Skin epidermis (tissue), 12 donors: Measurements from ENCODE around the gene TIMM17B.

Experiments
- H3K27ac ChIP-seq, 21 experiments: fragments of 200-600 bp; sonication (generic) in 11 of 21; one replicate each; pipeline ENCODE4 v1.5.0; 2020; ENCODE audit warnings: mild to moderate bottlenecking in 3 of 21, inconsistent platforms in 2 of 21, moderate library complexity in 2 of 21
- H3K4me3 ChIP-seq, 7 experiments: fragments of 200-600 bp; sonication (generic) in 2 of 7; one replicate each; pipeline ENCODE4 v1.5.0; 2020; ENCODE audit warnings: inconsistent platforms in 2 of 7, mild to moderate bottlenecking in 2 of 7, moderate library complexity in 1 of 7

The TIMM17B gene

DNA sequence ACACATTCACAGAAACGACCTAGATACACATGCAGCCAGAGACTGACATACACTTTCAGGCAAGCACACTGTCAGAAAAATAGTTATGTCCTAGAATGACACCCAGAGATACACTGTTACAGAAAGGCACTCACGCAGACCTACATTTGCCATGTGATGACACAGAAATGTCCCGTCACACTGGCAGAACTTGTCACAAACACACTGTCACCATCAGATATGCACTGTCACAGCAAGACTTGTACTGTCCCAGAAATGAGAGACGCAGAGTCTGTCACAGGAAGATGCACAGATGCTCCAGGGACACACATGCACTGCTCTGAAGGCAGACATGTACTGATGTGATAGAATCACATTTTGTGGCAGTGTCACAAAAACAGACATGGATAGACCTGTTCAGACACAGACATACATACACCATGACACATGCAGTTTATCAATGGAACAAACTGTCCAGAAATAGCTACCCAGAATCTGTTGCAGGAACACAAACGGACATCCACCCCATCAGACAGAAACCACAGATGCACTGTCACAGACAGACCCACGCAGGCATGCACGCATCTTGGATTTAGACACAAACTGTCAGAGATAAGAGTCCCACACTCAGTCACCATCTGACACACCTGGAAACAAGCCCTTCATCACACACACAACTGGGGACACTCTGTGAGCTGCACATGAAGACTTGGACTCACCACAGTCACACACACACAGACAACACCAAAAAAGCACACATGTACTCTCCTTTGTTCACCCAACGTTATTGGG is 22.6 kb upstream of the TIMM17B start:
- H3K27ac ChIP-seq: peak overlapping the region in 12 of 21 experiments; percentile 21 to 93 (median 80)

DNA sequence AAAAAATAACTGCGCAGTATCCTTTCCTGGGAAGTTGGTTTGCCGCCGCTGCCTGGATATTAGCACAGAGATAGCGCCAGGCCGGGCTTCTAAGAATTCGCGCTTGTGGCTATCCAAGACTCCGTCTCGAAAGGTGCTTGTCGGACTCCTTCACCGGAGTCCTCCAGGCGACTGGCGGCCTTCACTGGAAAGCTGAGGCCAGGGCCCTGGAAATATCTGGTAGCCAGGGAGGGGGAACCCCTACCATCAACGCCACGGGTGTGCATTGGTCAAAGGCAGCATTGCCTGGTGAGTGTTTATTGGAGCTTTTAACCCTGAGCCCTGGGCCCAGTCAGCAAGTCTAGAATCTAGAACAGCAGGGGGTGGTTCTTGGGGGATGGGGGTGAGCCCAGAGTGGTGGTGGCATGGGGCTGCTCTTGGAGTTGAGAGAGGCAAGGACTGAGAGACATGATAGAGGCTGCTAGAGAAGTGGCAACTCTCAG is 21.8 kb upstream of the TIMM17B start:
- peak overlapping the region; percentile 28 to 64 (median 56) for H3K4me3 ChIP-seq

More for the DNA sequence above, 22.6 kb upstream of the TIMM17B start:
- peak overlapping the region in 4 of 7 experiments; percentile 28 to 64 (median 55) for H3K4me3 ChIP-seq

DNA sequence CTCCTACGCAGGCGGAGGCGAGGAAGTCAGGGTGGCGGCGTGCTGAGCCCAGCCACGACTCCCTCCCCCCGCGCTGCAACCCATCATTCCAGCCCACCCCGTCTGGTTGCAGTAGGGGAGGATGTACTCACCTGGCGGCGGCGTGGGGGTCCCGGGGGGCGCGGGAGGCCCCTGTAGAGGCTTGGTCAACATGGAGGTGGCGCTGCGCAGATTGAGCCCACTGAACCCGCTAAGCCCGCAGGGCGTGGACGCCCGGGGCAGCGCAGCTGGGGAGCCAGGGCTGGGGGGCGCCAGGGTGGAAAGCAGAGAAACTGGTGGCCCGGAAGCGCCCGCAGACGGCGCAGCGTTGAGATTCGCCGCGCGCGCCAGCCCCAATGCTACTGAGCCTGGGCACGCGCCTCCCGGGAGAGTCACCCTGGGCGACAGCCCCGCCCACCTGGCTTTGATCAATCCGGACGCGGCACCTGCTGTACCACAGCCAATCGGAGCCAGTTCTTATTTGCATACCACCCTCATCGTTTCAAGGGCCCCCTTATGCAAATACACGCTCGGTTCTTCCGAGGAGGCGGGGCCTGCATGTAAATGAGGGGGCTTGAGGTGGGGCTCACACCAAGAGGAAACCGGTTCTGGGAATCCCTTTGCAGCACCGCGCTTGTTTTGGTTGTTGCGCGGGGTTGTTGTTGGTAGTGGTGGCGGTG is 21.2 kb upstream of the TIMM17B start, which contains the start of gene PIM2:
Gene PIM2 (minus strand): TSS at position 382 of the 698 bp plus-strand sequence. CDS start 190 bp downstream, at position 192.
- peak within 1 kb of the TSS; percentile 46 to 93 (median 80) for H3K27ac ChIP-seq
- H3K4me3 ChIP-seq: peak within 1 kb of the TSS; percentile 28 to 64 (median 56)

More for the DNA sequence above, 21.8 kb upstream of the TIMM17B start:
- H3K27ac ChIP-seq: peak overlapping the region in 16 of 21 experiments; percentile 21 to 93 (median 72)

DNA sequence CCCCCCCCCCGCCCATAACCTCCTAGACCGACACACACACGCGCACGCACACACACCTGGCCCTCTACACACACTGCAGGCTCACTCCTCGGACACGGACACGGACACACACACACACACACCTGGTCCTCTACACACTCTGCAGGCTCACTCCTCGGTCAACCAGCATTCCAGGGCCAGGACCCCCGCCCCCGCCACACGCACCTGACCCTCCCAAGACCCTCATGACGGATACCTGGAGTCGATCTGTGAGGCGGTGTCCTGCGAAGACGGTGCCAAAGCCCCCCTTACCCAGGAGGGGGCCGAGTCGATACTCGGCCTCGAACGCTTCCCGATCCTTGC is 20.7 kb upstream of the TIMM17B start:
- Histone ChIP-seq H3K4me3 (peak overlapping the region; percentile 28 to 64 (median 56)), H3K27ac (peak overlapping the region in 20 of 21 experiments; percentile 46 to 93 (median 80))

DNA sequence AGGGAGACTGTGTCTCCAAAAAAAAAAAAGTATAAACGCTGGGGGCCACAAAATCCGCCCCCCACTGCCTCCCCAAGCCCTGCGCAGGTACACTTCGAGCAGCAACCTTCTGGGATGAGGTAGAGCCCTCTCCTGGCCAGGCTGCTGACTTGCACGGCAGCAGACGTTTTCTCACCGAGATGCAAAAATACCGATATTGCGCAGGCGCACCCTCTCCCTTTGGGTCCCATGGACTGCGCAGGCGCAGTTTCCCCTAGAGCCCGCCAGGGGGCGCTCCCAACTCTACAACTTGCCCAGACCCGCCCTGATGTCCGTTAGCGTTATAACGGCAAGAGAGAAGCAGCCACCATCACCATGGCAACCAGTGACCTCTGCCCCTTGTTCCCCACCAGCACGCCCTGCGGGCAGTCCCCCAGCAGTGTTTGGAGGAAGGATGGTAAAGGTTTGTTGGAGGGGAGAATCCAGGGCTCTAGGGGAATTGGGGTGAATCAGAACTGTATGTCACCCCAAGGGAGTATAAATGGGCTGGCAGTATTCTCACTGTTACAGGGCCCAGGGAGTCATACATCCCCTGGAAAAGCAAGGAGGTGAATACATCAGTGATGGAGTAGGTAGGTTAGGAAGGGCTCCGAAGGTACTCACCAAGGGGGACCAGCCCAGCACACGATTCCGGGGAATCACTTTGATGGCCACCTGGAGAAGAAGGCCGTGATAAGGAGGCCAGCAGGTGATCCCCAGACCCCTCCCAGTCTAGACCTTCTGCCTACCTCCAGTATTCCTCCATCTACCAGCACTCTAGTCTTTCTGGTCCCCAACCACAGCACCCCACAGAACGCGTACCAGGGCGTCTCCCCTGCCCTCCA is 19.8 kb upstream of the TIMM17B start:
- peak overlapping the region in 12 of 21 experiments; percentile 52 to 93 (median 82) for H3K27ac ChIP-seq

DNA sequence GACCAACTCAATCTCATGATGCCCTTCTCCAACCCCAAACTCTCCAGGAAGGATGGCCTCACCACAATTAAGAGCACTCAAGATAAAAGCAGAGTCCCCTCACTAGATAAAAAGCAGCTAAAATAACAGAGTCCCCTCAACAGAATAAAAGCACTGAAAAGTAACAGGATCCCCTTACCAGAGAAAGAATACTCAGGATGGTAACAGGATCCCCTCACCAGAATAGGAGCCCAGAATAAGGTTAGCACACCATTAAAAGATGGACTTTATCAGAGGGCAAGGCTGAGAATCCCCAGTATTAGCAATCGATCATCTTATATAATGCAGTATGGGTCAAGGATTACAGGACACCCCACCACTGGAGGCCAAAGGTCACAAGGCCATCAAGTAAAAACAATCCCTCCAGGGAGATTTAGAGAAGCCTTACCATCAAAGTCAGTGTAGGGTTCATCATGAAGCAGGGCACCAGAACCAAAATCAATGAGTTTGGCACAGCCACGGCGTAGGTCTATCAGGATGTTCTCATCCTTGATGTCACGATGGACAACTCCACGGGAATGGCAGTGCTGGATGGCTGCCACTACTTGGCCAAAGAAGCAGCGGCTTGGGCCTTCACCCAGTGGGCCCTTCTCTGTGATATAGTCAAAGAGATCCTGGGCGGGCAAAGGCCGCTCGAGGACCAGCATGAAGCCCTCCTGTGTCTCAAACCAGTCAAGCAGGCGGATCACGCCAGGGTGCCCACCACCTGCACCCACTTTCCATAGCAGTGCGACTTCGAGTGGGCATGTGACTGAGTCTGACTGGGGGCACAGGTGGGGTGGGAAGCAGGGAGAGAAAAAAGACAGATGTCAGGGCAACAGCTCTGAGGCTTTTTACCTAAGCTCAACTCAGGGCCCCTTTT is 17.3 kb upstream of the TIMM17B start:
- H3K27ac ChIP-seq: peak overlapping the region in 1 of 21 experiments; percentile 11
- peak overlapping the region in 1 of 7 experiments; percentile 64 for H3K4me3 ChIP-seq

More for the DNA sequence above, 19.8 kb upstream of the TIMM17B start:
- H3K4me3 ChIP-seq: peak overlapping the region; percentile 28 to 64 (median 56)

DNA sequence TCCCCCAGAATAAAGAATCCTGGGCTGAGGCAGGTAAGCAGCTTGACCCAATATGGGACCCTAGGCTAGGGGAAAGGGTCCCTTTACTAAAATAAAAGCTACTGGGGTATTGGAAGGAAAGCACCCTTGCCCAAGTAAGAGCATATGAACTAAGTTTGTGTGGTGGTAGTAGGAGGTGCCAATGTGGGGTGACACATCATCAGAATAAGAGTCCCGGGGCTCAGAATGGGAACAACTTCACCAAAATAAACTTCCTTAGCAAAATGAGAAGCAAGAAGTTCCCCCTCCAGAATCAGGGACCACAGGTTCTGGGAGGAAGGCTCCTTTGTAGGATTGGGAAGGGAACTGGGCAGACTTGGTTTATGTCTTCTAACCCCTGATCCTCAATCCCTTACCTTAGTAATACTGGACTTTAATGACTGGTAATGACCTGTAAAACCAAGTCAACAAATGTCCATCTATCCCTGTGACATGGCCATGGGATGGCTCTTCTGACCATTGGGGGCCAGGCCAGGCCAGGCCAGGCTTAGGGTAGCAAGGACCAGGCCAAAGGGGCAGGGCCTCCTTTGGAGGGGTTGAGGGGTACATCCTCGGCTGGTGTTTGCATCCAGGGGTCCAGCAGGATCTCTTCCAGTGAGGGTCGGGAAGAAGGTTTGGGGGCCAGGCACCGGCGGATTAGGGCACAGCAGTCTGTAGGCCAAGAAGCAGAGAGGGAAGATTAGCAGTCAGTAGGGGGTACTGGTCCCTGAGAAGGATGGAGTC is 16.2 kb upstream of the TIMM17B start:
- H3K4me3 ChIP-seq: no peak overlapping the region
- H3K27ac ChIP-seq: no peak overlapping the region

DNA sequence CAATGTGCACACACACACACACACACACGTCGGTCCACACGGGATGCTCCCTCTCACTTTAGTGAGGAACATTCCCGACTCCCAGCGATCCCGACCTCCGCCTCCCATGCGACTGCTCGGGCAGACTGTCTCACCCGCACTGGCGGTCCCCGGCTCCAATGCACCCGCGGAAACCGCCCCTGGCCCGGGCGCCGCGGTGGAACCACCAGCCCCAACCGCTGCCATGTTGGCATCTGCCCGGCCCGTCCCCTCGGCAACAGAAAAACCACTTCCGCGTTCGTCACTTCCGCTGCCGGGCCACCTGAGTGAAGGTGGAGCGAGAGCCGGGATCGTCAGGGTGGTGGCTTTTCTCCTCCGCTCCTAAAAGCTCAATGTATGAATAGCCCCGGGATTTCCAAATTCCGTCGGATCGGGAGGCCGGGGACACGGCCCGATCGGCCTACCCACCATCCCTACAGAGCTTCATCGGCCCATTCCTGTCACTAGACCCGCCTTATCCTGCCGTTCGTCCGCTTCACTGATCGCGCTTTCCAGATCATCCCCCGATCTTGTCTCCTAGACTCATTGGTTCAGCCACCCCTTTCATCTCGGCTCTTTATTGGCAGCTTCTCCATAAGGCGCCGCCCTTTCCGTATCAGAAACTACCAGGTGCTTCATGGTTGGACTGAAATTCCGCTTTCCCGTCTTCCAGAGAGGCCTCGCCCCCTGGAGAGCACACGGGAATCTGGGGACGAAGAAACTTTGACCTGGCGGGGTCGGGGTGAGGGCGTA is 14.0 kb upstream of the TIMM17B start, which contains the start of gene SLC35A2:
Gene SLC35A2 (minus strand): TSS at position 235 of the 771 bp plus-strand sequence. CDS start 10 bp downstream, at position 225.
- Histone ChIP-seq H3K4me3 (peak within 1 kb of the TSS; percentile 42 to 65 (median 58)), H3K27ac (peak within 1 kb of the TSS in 20 of 21 experiments; percentile 42 to 87 (median 76))

DNA sequence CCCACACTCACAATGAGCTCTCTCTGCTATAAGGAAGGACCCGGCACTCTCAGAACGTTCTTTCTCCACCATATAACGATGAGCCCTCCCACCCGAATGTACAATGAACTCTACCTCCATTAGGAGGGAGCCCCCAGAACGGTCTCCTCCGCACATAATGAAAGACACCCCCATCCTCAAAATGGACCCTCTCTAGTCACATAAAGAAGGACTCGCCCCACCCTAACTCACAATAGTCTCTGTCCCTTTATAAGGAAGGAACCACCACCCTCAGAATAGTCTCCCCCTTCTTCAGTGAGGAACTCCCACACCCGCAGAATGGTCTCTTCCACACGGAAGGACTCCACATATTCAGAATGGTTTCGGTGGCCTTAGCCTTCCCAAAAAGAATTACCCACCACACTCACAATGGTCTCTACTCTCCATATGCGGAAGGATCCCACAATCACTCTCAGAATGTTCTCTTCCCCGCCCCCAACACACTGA is 13.4 kb upstream of the TIMM17B start:
- H3K27ac ChIP-seq: peak overlapping the region in 20 of 21 experiments; percentile 42 to 87 (median 76)
- H3K4me3 ChIP-seq: peak overlapping the region; percentile 42 to 65 (median 58)

DNA sequence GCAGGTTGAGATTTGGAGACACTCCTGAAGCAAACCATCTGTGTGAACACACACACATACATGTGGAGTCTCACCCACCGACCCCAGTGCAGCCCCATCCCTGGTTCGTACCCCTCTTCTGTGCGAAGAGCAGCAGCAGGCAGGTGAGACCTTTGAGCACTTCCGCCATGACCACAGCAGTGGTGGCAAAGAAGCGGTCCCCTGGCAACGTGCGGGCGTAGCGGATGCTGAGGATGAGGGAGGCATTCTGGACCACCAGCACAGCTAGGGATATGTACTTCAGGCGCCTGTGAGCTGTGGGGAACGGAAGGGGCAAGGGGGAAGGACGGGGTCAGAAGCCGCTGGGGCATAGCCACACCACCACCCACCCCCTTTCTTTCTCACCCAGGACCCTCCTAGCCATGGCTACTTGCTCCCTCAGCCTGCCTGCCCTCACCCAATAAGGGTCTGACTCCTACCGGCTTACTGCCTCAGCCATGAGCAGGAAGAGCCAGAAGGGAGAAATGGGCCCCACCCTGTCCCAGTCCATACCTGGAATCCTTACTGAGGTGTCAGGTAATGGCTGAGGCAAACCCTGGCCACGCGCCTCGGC is 12.2 kb upstream of the TIMM17B start:
- H3K27ac ChIP-seq: peak overlapping the region in 2 of 21 experiments; percentile 72 to 78

DNA sequence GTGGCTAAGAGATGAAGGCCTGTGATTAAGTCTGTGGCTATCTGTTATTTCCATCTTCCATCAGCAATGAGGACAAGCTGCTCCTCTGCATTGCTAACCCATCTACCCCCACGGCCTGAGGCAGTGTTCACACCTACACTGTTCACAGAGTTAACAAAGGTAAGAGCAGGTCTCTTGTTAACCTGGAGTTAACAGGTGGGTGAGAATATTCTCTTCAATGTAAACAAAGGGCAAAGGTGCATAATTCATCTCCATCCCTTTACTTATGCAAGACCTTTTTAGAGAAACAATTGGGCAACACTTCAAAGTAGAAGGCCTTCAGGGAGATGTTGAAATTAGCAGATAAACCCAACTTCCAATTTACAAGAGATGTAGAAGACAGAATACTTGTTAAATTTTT is 11.0 kb upstream of the TIMM17B start:
- no peak overlapping the region for H3K27ac ChIP-seq
- H3K4me3 ChIP-seq: no peak overlapping the region

More for the DNA sequence above, 12.2 kb upstream of the TIMM17B start:
- H3K4me3 ChIP-seq: no peak overlapping the region

DNA sequence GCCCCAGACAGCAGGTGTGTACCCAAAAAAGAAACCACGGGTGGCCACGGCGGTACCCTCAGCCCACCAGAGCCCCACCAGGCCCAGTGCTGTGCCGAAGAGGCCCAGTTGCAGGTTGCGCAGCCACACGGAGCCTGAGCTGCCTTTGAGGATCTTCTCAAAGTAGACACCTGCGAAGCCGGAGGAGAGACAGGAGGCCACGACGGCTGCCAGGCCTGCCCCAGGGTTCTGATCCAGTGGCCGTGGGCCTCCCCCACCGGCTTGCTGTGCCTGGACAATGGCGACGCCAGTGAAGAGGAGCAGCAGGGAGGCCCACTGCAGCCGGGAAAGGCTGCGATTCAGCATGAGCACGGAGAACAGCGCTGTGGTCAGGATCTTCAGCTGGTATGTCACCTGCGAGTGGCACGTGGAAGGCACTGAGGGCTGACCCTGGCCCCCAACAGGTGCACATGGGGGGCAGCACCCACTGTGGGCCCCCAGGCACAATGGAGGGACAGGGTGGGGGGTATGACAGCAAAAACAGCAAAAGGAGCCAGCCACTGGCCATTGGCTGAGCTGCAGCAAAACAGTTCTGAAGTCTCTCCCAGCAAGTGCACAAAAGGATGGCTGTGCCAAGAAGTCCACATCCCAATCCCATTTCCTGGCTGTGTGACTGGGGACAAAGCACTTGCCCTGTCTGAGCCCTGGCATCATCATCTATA is 7.7 kb upstream of the TIMM17B start:
- Histone ChIP-seq H3K27ac (no peak overlapping the region), H3K4me3 (no peak overlapping the region)

DNA sequence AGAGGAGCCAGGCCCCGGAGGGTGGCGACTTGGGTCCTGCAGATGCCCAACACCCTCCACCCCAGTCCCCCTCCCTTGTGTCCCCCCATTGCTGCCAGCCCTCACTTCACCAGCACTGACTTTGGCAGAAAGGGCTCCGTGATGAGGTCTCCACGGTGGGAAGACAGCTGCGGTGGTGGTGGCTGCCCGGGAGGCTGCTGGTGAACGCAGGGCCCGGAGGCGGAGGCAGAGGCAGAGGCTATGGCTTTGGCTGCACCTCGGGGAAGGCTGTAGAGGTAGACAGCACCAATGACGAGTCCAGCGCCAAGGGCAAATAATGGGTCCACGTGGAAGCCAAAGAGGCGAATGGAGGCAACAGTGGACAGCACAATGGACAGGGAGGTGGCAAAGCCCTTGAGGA is 7.1 kb upstream of the TIMM17B start:
- no peak overlapping the region for H3K27ac ChIP-seq
- H3K4me3 ChIP-seq: no peak overlapping the region

DNA sequence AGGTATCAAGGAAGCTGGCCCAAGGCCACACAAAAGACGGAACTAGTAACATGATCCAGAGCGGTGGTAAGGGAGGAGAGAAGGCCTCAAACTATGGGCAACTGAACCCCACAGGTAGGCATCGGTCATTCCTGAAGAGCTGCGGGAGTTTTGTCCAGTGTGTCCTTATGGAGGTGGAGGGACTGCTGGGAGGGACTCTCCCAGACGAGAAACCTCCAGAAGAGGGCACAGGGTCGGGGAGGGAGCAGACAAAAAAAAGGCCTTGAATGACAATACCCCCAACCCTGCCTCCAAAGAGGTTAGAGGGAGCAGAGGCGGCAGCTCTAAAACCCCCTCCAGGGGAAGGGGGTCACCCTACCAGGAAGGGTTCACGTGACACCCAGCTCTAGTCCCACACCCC is 6.6 kb upstream of the TIMM17B start:
- H3K27ac ChIP-seq: no peak overlapping the region

DNA sequence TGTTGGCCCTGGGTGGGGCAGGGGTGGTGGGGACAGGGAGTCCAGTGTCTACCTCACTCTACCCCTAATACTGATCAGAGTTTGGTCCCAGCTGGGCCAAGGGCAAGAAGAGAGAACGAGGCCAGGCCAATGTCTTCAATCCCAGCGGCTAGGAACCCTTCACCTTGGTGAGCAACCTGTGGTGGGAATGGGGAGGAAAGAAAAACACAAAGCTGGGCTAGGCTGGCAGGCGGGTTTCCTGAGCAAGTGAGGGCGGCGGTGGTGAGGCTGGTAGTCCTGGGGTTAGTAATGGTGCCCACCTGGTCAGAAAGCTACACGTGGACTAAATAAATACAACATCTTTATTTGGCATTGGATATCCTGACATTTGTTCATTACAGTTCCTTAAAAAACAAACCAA is 5.7 kb upstream of the TIMM17B start:
- H3K27ac ChIP-seq: no peak overlapping the region
- no peak overlapping the region for H3K4me3 ChIP-seq

More for the DNA sequence above, 6.6 kb upstream of the TIMM17B start:
- H3K4me3 ChIP-seq: no peak overlapping the region

DNA sequence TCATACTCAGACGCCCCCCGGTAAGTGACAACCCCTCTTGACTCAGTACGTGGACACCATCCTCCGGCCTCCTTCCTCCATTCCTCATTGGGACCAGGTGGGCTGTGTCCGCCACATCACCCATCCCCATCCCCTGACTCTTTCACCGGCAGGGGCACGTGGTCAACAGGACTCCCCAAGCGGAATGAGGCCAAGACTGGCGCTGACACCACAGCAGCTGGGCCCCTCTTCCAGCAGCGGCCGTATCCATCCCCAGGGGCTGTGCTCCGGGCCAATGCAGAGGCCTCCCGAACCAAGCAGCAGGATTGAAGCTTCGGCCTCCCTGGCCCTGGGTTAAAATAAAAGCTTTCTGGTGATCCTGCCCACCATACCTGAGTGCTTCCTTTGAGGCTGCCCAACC is 5.2 kb upstream of the TIMM17B start:
- Histone ChIP-seq H3K27ac (no peak overlapping the region), H3K4me3 (no peak overlapping the region)
